ENCODE data around the gene SLC15A4.

DNA sequence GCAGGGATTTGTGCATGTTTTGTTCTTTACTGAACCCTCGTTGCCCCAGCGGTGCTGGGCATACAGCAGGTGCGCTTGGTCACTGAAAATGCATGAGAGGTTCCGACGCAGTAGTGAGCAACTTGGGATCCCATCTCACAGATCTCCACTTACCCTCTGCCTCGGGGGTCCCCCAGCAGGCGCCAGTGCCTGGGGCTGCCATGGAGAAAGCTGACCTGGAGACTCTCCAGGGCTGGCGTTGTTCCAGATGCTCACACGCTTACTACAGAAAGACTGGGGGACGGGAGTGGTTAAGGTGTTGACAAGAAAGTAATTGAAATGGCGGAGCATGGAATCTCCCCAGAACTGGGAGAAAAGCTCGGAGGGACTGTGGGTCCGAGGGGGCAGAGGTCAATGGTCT is 43.7 kb upstream of the SLC15A4 start:
- TF ChIP-seq, protein P1, sequence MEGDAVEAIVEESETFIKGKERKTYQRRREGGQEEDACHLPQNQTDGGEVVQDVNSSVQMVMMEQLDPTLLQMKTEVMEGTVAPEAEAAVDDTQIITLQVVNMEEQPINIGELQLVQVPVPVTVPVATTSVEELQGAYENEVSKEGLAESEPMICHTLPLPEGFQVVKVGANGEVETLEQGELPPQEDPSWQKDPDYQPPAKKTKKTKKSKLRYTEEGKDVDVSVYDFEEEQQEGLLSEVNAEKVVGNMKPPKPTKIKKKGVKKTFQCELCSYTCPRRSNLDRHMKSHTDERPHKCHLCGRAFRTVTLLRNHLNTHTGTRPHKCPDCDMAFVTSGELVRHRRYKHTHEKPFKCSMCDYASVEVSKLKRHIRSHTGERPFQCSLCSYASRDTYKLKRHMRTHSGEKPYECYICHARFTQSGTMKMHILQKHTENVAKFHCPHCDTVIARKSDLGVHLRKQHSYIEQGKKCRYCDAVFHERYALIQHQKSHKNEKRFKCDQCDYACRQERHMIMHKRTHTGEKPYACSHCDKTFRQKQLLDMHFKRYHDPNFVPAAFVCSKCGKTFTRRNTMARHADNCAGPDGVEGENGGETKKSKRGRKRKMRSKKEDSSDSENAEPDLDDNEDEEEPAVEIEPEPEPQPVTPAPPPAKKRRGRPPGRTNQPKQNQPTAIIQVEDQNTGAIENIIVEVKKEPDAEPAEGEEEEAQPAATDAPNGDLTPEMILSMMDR (IDR thresholded peaks at IDR 0.05): no peak
- no peak for TF ChIP-seq POLR2A (IDR thresholded peaks at IDR 0.05)

Data from stomach (tissue), 4 donors.